ENCODE data around the gene POLR1A. TPM values are rescaled to one million over a fixed set of nuclear protein-coding genes. Genes with fewer than 3 reads are reported as not detected.
A peak's percentile ranks its signal among the peaks of the same experiment; 100 is the strongest.

The POLR1A gene
- total and polyA plus RNA-seq, 10 donors: 1.8 to 39.0 (median 20.1) TPM

- Histone ChIP-seq H3K4me3 (no peak overlapping the region), H3K27ac (peak overlapping the region in 5 of 8 donors; percentile 9 to 64 (median 59)), H3K4me1 (peaks cover 0 to 44% (median 20%) of the 10 kb centered on the region in 6 donors), H3K27me3 (replicated peaks in 1 of 7) (no peaks in the 10 kb centered on the region), H3K9me3 (no peaks in the 10 kb centered on the region), H3K36me3 (peaks cover 4 to 100% (median 64%) of the 10 kb centered on the region in 6 donors)
- intact Hi-C loops (cut with DNase I; ENCODE audit: low total_unique reads): no loop called here
- TF ChIP-seq POLR2A (IDR thresholded peaks at IDR 0.05): no peak
- peak; percentile 18 to 76 (median 75) for TF ChIP-seq POLR2AphosphoS5 (IDR thresholded peaks at IDR 0.05)
- 74 to 86% (median 79%) methylated on average over 12 to 13 of the region's 13 CpGs for whole genome bisulfite sequencing, 5 donors
- DNase-seq: peak; percentile 84
Observed at GRCh38 chr2:86028766-86029381, 76.8 kb downstream of the POLR1A start.

GRCh38 chr2:86027922-86028765, 77.5 kb downstream of the POLR1A start:
- no peak for DNase-seq
- H3K4me1 ChIP-seq: peaks cover 0 to 42% (median 20%) of the 10 kb centered on the region in 6 donors
- TF ChIP-seq POLR2AphosphoS5 (IDR thresholded peaks at IDR 0.05): peak in 1 of 3 donors; percentile 15
- TF ChIP-seq POLR2A (IDR thresholded peaks at IDR 0.05): no peak
- TF ChIP-seq CTCF (IDR thresholded peaks at IDR 0.05 in 8 of 11, conservative IDR thresholded peaks at IDR 0.05 in 3 of 11): peak in 1 of 11 experiments; percentile 5
- H3K36me3 ChIP-seq: peaks cover 4 to 94% (median 57%) of the 10 kb centered on the region in 6 donors
- peak overlapping the region in 5 of 8 donors; percentile 9 to 64 (median 59) for H3K27ac ChIP-seq
- no peak overlapping the region for H3K4me3 ChIP-seq
- WGBS, 5 donors: 76 to 92% (median 82%) methylated on average over 31 to 33 of the region's 33 CpGs
- H3K9me3 ChIP-seq: no peaks in the 10 kb centered on the region
- H3K27me3 ChIP-seq (replicated peaks in 1 of 7): no peaks in the 10 kb centered on the region
- intact Hi-C loops (cut with DNase I; ENCODE audit: low total_unique reads): no loop called here

GRCh38 chr2:86027196-86027921, 78.3 kb downstream of the POLR1A start:
- no peak for TF ChIP-seq POLR2A (IDR thresholded peaks at IDR 0.05)
- no peak for TF ChIP-seq POLR2AphosphoS5 (IDR thresholded peaks at IDR 0.05)
- no peak for TF ChIP-seq CTCF (IDR thresholded peaks at IDR 0.05 in 8 of 11, conservative IDR thresholded peaks at IDR 0.05 in 3 of 11)
- peaks cover 0 to 44% (median 20%) of the 10 kb centered on the region in 6 donors for H3K4me1 ChIP-seq
- DNase-seq: no peak
- WGBS, 5 donors: 89 to 92% (median 91%) methylated on average over 17 of the region's 17 CpGs
- H3K27ac ChIP-seq: peak overlapping the region in 5 of 8 donors; percentile 33 to 64 (median 59)
- H3K9me3 ChIP-seq: no peaks in the 10 kb centered on the region
- intact Hi-C loops (cut with DNase I; ENCODE audit: low total_unique reads): no loop called here
- H3K36me3 ChIP-seq: peaks cover 4 to 86% (median 56%) of the 10 kb centered on the region in 6 donors
- no peaks in the 10 kb centered on the region for H3K27me3 ChIP-seq (replicated peaks in 1 of 7)
- H3K4me3 ChIP-seq: no peak overlapping the region

GRCh38 chr2:86026744-86027065, 79.0 kb downstream of the POLR1A start:
- peak overlapping the region in 6 of 8 donors; percentile 20 to 59 (median 44) for H3K27ac ChIP-seq
- no peak for TF ChIP-seq POLR2AphosphoS5 (IDR thresholded peaks at IDR 0.05)
- no peak for TF ChIP-seq POLR2A (IDR thresholded peaks at IDR 0.05)
- no peak for TF ChIP-seq CTCF (IDR thresholded peaks at IDR 0.05 in 8 of 11, conservative IDR thresholded peaks at IDR 0.05 in 3 of 11)
- intact Hi-C loops (cut with DNase I; ENCODE audit: low total_unique reads): no loop called here

More at GRCh38 chr2:86026744-86027065, 79.0 kb downstream of the POLR1A start:
- Histone ChIP-seq H3K36me3 (peaks cover 4 to 79% (median 51%) of the 10 kb centered on the region in 6 donors), H3K27me3 (replicated peaks in 1 of 7) (no peaks in the 10 kb centered on the region), H3K4me1 (peaks cover 0 to 44% (median 20%) of the 10 kb centered on the region in 6 donors), H3K4me3 (no peak overlapping the region), H3K9me3 (no peaks in the 10 kb centered on the region)
- WGBS, 5 donors: 92 to 98% (median 96%) methylated on average over 2 to 6 of the region's 6 CpGs
- no peak for DNase-seq
